Muscle layer of duodenum (tissue), 2 donors: ENCODE data around the gene NPHS1.
A peak's percentile ranks its signal among the peaks of the same experiment; 100 is the strongest.

Experiments
- H3K27ac ChIP-seq: one replicate; pipeline ENCODE4 v1.7.0; 2013; ENCODE audit warnings: mild to moderate bottlenecking, low read length
- H3K27me3 ChIP-seq: one replicate; pipeline ENCODE4 v1.7.0; 2013; ENCODE audit warnings: low read depth, mild to moderate bottlenecking, control low read depth, low read length
- H3K36me3 ChIP-seq, 2 donors: one replicate each; pipeline ENCODE4 v1.7.0; 2013; ENCODE audit warnings: low read length in 2 of 2, control low read depth in 1 of 2, mild to moderate bottlenecking in 1 of 2; ENCODE audit not compliant: insufficient read depth in 2 of 2, control insufficient read depth in 1 of 2
- H3K4me1 ChIP-seq, 2 donors: one replicate each; pipeline ENCODE4 v1.7.0; 2013; ENCODE audit warnings: low read length in 2 of 2, mild to moderate bottlenecking in 2 of 2, control low read depth in 1 of 2, moderate library complexity in 1 of 2; ENCODE audit not compliant: insufficient read depth in 2 of 2, control insufficient read depth in 1 of 2
- H3K4me3 ChIP-seq, 2 donors: one replicate each; pipeline ENCODE4 v1.7.0; 2013; ENCODE audit warnings: low read length in 2 of 2, low read depth in 1 of 2, mild to moderate bottlenecking in 1 of 2
- H3K9me3 ChIP-seq, 2 donors: one replicate each; pipeline ENCODE4 v1.7.0; 2013; ENCODE audit warnings: low read length in 2 of 2, control low read depth in 1 of 2, mild to moderate bottlenecking in 1 of 2; ENCODE audit not compliant: control insufficient read depth in 1 of 2
- donor health status: healthy.

The NPHS1 gene

DNA sequence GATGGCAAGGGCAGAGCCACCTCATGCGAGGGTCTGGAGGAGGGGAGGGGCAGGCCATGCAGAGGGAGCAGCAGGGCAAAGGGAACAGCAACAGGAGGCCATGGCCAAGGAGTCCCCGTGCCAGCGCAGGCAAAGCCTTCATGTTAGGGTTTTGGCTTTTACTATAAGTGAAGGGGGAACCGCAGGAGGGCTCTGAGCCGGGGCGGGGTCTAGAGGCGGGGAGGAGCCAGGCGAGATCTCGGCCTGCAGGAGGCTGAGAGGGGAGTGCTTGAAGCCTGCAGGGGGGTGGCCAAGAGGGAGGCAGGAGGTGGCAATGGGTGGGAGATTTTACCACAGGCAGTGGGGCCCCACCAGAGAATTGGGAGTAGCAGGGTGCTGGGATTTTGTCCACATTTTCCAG is 70.7 kb downstream of the NPHS1 start:
- Histone ChIP-seq H3K4me3 (no peak overlapping the region), H3K9me3 (no peaks in the 10 kb centered on the region), H3K27ac (no peak overlapping the region), H3K27me3 (no peaks in the 10 kb centered on the region), H3K4me1 (peaks cover 0 to under 1% of the 10 kb centered on the region in 2 donors), H3K36me3 (peaks cover 7 to 28% of the 10 kb centered on the region in 2 donors)

DNA sequence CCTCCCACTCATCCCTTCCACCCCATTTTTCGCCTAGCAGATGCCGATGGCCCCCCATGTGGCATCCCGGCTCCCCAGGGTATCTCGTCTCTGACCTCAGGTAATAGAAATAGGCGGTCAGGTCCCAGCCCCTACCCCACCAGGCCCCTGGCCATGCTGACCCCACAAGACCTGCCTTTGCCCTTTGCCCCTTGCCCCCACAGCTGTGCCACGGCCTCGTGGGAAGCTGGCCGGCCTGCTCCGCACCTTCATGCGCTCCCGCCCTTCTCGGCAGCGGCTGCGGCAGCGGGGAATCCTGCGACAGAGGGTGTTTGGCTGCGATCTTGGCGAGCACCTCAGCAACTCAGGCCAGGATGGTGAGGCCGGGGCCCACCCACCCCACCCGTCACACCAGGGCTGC is 71.6 kb downstream of the NPHS1 start:
- no peak overlapping the region for H3K4me3 ChIP-seq
- no peaks in the 10 kb centered on the region for H3K27me3 ChIP-seq
- peaks cover 7 to 28% of the 10 kb centered on the region in 2 donors for H3K36me3 ChIP-seq
- H3K4me1 ChIP-seq, result peaks cover 0 to 7% of the 10 kb centered on the region in 2 donors
- H3K9me3 ChIP-seq, result no peaks in the 10 kb centered on the region
- no peak overlapping the region for H3K27ac ChIP-seq

- Histone ChIP-seq H3K36me3 (peaks cover 7 to 24% of the 10 kb centered on the region in 2 donors), H3K9me3 (no peaks in the 10 kb centered on the region), H3K4me3 (no peak overlapping the region), H3K27ac (no peak overlapping the region), H3K4me1 (peaks cover 0 to 8% of the 10 kb centered on the region in 2 donors), H3K27me3 (no peaks in the 10 kb centered on the region)
Observed at GRCh38 chr19:35780058-35780457, 72.2 kb downstream of the NPHS1 start.

DNA sequence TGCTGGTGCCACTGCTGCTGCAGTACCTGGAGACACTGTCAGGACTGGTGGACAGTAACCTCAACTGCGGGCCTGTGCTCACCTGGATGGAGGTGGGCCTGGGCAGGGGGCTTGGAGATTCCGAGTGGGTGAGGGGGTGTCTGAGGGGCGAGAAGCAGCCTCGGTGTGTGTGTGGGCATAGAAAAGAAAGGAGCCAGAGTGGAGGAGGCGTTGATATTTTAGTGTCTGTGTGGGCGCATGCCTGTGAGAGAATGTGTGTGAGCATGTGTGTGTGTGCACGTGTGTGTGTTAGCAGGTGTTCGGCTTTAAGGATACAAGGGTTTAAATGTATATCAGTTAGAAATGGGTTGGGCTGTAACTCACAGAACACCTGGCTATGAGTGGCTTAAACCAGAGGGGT is 73.3 kb downstream of the NPHS1 start:
- Histone ChIP-seq H3K27me3 (no peaks in the 10 kb centered on the region), H3K4me1 (peaks cover 4 to 13% of the 10 kb centered on the region in 2 donors), H3K36me3 (peaks cover 7 to 21% of the 10 kb centered on the region in 2 donors), H3K4me3 (no peak overlapping the region), H3K9me3 (no peaks in the 10 kb centered on the region), H3K27ac (no peak overlapping the region)

DNA sequence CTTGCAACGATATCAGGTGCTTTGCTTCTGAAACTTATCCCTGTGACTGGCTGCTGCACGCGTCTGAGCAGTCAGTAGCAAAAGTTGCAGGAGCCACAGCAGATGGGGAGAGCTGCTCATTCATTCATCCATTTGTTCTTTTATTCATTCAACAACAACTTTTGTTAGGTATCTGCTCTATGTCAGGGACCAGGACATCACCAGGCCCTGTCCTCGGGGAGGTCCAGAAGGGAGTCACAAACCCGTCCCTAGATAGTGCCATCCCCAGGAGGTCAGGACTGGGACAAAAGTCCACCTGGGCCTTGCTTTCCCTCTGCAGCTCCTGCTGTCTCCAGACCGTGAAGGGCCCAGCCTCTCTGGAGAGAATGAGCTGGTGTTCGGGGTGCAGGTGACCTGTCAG is 74.3 kb downstream of the NPHS1 start:
- H3K27me3 ChIP-seq, result no peaks in the 10 kb centered on the region
- H3K36me3 ChIP-seq, result peaks cover 6 to 17% of the 10 kb centered on the region in 2 donors
- H3K4me3 ChIP-seq, result no peak overlapping the region
- peaks cover 4 to 13% of the 10 kb centered on the region in 2 donors for H3K4me1 ChIP-seq
- H3K27ac ChIP-seq, result no peak overlapping the region
- no peaks in the 10 kb centered on the region for H3K9me3 ChIP-seq

DNA sequence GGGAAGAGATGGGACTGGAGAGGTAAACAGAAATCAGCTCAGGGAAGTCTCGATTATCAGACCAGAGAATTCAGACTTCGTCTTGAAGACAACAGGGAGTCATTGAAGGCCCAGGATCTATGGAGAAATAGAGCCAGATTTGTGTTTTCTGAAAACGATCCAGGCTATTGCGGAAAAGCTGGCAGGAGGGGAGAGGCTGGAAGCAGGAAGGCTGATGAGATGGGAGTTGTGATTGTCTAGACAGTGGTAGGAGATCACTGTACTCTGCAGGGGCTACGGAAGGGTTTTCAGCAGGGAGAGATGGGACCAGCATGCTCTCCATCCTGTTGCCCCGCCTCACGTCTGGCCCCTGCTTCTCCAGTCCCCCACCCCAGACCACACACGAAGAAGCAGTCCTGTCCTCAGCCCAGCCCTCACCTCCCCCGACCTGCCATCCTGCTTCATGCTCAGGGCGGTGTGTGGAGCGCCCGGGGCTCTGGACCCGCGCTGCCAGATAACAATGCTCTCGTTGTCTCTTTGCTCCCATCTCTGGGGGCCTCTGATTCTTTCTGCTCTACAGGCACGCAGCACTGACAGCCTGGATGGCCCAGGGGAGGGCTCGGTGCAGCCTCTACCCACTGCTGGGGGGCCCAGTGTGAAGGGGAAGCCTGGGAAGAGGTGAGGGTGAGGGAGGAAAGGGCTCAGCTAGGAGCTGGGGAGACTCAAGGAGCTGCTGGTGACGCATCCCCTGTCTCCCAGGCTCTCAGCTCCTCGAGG is 75.0 kb downstream of the NPHS1 start:
- peaks cover 0 to 10% of the 10 kb centered on the region in 2 donors for H3K36me3 ChIP-seq

GRCh38 chr19:35776102-35776788 is 76.1 kb downstream of the NPHS1 start:
- H3K4me1 ChIP-seq, result peaks cover 4 to 13% of the 10 kb centered on the region in 2 donors

More for the DNA sequence above, 75.0 kb downstream of the NPHS1 start:
- H3K9me3 ChIP-seq, result no peaks in the 10 kb centered on the region
- no peak overlapping the region for H3K27ac ChIP-seq
- H3K4me3 ChIP-seq, result no peak overlapping the region
- H3K4me1 ChIP-seq, result peaks cover 4 to 13% of the 10 kb centered on the region in 2 donors
- H3K27me3 ChIP-seq, result no peaks in the 10 kb centered on the region

More at GRCh38 chr19:35776102-35776788, 76.1 kb downstream of the NPHS1 start:
- peak overlapping the region; percentile 39 to 66 for H3K4me3 ChIP-seq
- H3K9me3 ChIP-seq, result no peaks in the 10 kb centered on the region
- H3K27ac ChIP-seq, result no peak overlapping the region
- no peaks in the 10 kb centered on the region for H3K36me3 ChIP-seq
- H3K27me3 ChIP-seq, result no peaks in the 10 kb centered on the region
